ENCODE data around the gene TRIM29. TPM values are rescaled to one million over a fixed set of nuclear protein-coding genes. Genes with fewer than 3 reads are reported as not detected.
A peak's percentile ranks its signal among the peaks of the same experiment; 100 is the strongest.

TRIM29 gene
- total RNA-seq, 1 experiment from 2014 or later, result 4.3 TPM

DNA sequence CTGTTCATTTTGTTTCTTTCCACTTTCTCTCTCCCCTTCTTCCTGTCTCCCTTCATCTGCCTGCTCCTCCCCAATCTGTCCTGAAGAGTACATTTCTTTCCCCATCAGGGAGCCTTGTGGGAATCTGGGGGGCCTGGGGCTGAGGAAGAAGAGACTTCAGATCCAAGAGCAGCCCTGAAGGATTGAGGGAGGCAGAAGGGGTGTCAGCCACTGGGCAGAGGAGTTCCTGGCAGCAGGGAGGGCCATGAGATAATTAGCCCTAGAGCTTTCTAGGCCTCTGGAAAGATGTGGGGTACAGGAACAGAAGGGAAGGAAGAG lies 48.5 kb upstream of the TRIM29 start:
- no peak for DNase-seq
- Histone ChIP-seq H3K4me1 (peaks cover 72% of the 10 kb centered on the region), H3K27me3 (replicated peaks; ENCODE audit: control insufficient read depth, insufficient read depth, low read length) (no peaks in the 10 kb centered on the region), H3K9me3 (peaks cover 8% of the 10 kb centered on the region), H3K36me3 (ENCODE audit: control insufficient read depth, insufficient read depth, low read length) (no peaks in the 10 kb centered on the region), H3K4me3 (ENCODE audit: low read depth, low read length) (no peak overlapping the region)
- Mint-ChIP-seq H3K27ac (ENCODE audit: unreplicated experiment) (peak overlapping the region; percentile 84), H3K4me3 (ENCODE audit: unreplicated experiment) (no peak overlapping the region), H3K9me3 (ENCODE audit: unreplicated experiment) (no peaks in the 10 kb centered on the region), H3K36me3 (ENCODE audit: insufficient read depth, unreplicated experiment) (no peaks in the 10 kb centered on the region), H3K27me3 (ENCODE audit: insufficient read depth, unreplicated experiment) (no peaks in the 10 kb centered on the region), H3K4me1 (ENCODE audit: low read depth, unreplicated experiment) (peaks cover 45% of the 10 kb centered on the region)
- BruUV-seq (replicated peaks), result no TSS peak
- intact Hi-C loops (cut with micrococcal nuclease; ENCODE audit: unreplicated experiment), result no loop called here
- ChIA-PET POLR2A (no interaction called here), CTCF (interaction anchor here (0.9 kb wide), 1 partner anchor 117 kb away, joined by 3 read pairs; no protein-coding TSS in a partner anchor)
- TF ChIP-seq, protein P1, sequence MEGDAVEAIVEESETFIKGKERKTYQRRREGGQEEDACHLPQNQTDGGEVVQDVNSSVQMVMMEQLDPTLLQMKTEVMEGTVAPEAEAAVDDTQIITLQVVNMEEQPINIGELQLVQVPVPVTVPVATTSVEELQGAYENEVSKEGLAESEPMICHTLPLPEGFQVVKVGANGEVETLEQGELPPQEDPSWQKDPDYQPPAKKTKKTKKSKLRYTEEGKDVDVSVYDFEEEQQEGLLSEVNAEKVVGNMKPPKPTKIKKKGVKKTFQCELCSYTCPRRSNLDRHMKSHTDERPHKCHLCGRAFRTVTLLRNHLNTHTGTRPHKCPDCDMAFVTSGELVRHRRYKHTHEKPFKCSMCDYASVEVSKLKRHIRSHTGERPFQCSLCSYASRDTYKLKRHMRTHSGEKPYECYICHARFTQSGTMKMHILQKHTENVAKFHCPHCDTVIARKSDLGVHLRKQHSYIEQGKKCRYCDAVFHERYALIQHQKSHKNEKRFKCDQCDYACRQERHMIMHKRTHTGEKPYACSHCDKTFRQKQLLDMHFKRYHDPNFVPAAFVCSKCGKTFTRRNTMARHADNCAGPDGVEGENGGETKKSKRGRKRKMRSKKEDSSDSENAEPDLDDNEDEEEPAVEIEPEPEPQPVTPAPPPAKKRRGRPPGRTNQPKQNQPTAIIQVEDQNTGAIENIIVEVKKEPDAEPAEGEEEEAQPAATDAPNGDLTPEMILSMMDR (IDR thresholded peaks at IDR 0.05; ENCODE audit: insufficient read depth in 1 of 2, low read depth in 1 of 2, low read length in 1 of 2, severe bottlenecking in 1 of 2, unreplicated experiment in 1 of 2), result no peak

- peaks cover 8% of the 10 kb centered on the region for H3K9me3 ChIP-seq
- DNase-seq, result peak in 1 of 2 experiments; percentile 34
- TF ChIP-seq, protein P1 (IDR thresholded peaks at IDR 0.05; ENCODE audit: insufficient read depth in 1 of 2, low read depth in 1 of 2, low read length in 1 of 2, severe bottlenecking in 1 of 2, unreplicated experiment in 1 of 2), result no peak
- no peaks in the 10 kb centered on the region for H3K27me3 ChIP-seq (replicated peaks; ENCODE audit: control insufficient read depth, insufficient read depth, low read length)
- CTCF ChIA-PET, result interaction anchor here (0.7 to 2.1 kb wide), 8 partner anchors 8 to 117 kb away, joined by 3 to 13 read pairs (median 3); no protein-coding TSS in a partner anchor
- intact Hi-C loops (cut with micrococcal nuclease; ENCODE audit: unreplicated experiment), result loop anchor here (1.0 kb wide), 2 partner anchors 24 to 43 kb away; no protein-coding TSS in a partner anchor
- Mint-ChIP-seq H3K4me1 (ENCODE audit: low read depth, unreplicated experiment) (peaks cover 45% of the 10 kb centered on the region), H3K4me3 (ENCODE audit: unreplicated experiment) (peak overlapping the region; percentile 49), H3K27me3 (ENCODE audit: insufficient read depth, unreplicated experiment) (no peaks in the 10 kb centered on the region), H3K27ac (ENCODE audit: unreplicated experiment) (peak overlapping the region; percentile 84), H3K9me3 (ENCODE audit: unreplicated experiment) (no peaks in the 10 kb centered on the region), H3K36me3 (ENCODE audit: insufficient read depth, unreplicated experiment) (no peaks in the 10 kb centered on the region)
- H3K4me1 ChIP-seq, result peaks cover 72% of the 10 kb centered on the region
- H3K36me3 ChIP-seq (ENCODE audit: control insufficient read depth, insufficient read depth, low read length), result no peaks in the 10 kb centered on the region
- TSS peak; percentile 79 for BruUV-seq (replicated peaks)
- POLR2A ChIA-PET, result no interaction called here
- H3K4me3 ChIP-seq (ENCODE audit: low read depth, low read length), result no peak overlapping the region
These were observed 48.0 kb upstream of the TRIM29 start for GRCh38 chr11:120185706-120186455.

- H3K4me1 ChIP-seq, result peaks cover 72% of the 10 kb centered on the region
- peaks cover 8% of the 10 kb centered on the region for H3K9me3 ChIP-seq
- Mint-ChIP-seq H3K36me3 (ENCODE audit: insufficient read depth, unreplicated experiment) (no peaks in the 10 kb centered on the region), H3K4me1 (ENCODE audit: low read depth, unreplicated experiment) (peaks cover 45% of the 10 kb centered on the region), H3K27me3 (ENCODE audit: insufficient read depth, unreplicated experiment) (no peaks in the 10 kb centered on the region), H3K9me3 (ENCODE audit: unreplicated experiment) (no peaks in the 10 kb centered on the region), H3K4me3 (ENCODE audit: unreplicated experiment) (peak overlapping the region; percentile 49), H3K27ac (ENCODE audit: unreplicated experiment) (peak overlapping the region; percentile 84)
- peak overlapping the region; percentile 28 for H3K4me3 ChIP-seq (ENCODE audit: low read depth, low read length)
- peak; percentile 85 to 94 for DNase-seq
- CTCF ChIA-PET, result interaction anchor here (0.7 to 2.1 kb wide), 8 partner anchors 8 to 44 kb away, joined by 3 to 13 read pairs (median 3); no protein-coding TSS in a partner anchor
- H3K27me3 ChIP-seq (replicated peaks; ENCODE audit: control insufficient read depth, insufficient read depth, low read length), result no peaks in the 10 kb centered on the region
- BruUV-seq (replicated peaks), result TSS peak; percentile 37
- POLR2A ChIA-PET, result no interaction called here
- intact Hi-C loops (cut with micrococcal nuclease; ENCODE audit: unreplicated experiment), result loop anchor here (1.0 kb wide), 2 partner anchors 25 to 44 kb away; no protein-coding TSS in a partner anchor
- TF ChIP-seq, protein P1 (IDR thresholded peaks at IDR 0.05; ENCODE audit: insufficient read depth in 1 of 2, low read depth in 1 of 2, low read length in 1 of 2, severe bottlenecking in 1 of 2, unreplicated experiment in 1 of 2), result no peak
- no peaks in the 10 kb centered on the region for H3K36me3 ChIP-seq (ENCODE audit: control insufficient read depth, insufficient read depth, low read length)
These were observed 47.2 kb upstream of the TRIM29 start for GRCh38 chr11:120184946-120185705.

Data from Caco-2 (cell line).